Psoas muscle (tissue), 8 donors: ENCODE measurements around the gene AVEN. TPM values are rescaled to one million over a fixed set of nuclear protein-coding genes. Genes with fewer than 3 reads are reported as not detected.

Experiments used
- ATAC-seq, 4 donors: fragments of 200-7000 bp; cut with Tn5 transposase; one replicate each; pipeline ENCODE4 v1.9.1; 2020; ENCODE audit warnings: moderate library complexity in 3 of 4, mild to moderate bottlenecking in 2 of 4
- DNase-seq, 2 donors: peaks; one replicate each; pipeline ENCODE4 v3.0.0-alpha.2; 2020
- H3K27ac ChIP-seq: fragments of 200-600 bp; one replicate; pipeline ENCODE4 v1.8.0; 2022
- H3K27me3 ChIP-seq, 3 donors: fragments of 200-600 bp in 1 of 3; one replicate each; pipeline versions ENCODE4 v1.6.1 to v1.8.0; 2013 to 2022; ENCODE audit warnings: low read length in 2 of 3, mild to moderate bottlenecking in 2 of 3, moderate library complexity in 1 of 3; ENCODE audit not compliant: insufficient read depth in 3 of 3
- H3K36me3 ChIP-seq, 2 donors: fragments of 200-600 bp in 1 of 2; one replicate each; pipeline versions ENCODE4 v1.6.1 to v1.8.0; 2013 to 2022; ENCODE audit warnings: low read depth in 1 of 2, mild to moderate bottlenecking in 1 of 2, moderate library complexity in 1 of 2; ENCODE audit not compliant: insufficient read depth in 1 of 2
- H3K4me1 ChIP-seq: fragments of 200-600 bp; one replicate; pipeline ENCODE4 v1.8.0; 2022
- H3K4me3 ChIP-seq: fragments of 200-600 bp; one replicate; pipeline ENCODE4 v1.8.0; 2022; ENCODE audit warnings: mild to moderate bottlenecking
- H3K9me3 ChIP-seq: fragments of 200-600 bp; one replicate; pipeline ENCODE4 v1.8.0; 2022
- CTCF ChIP-seq: fragments of 200-600 bp; IDR thresholded peaks from one replicate; pipeline ENCODE4 v1.8.0; 2022; ENCODE audit warnings: antibody characterized with exemption
- WGBS, 3 donors: extraction: QIAGEN DNeasy Blood & Tissue Kit; methylation state at CpG; one replicate each; pipeline versions ENCODE4 v1.1.6 to v1.1.7; 2013; 5-methylcytosine and 5-hydroxymethylcytosine counted together
- intact Hi-C, 2 donors: fragments of 100-400 bp; cut with DNase I; formaldehyde crosslinking; loops; one replicate each; pipeline versions ENCODE4 v1.11.0 to v1.14.2; 2022
- polyA plus RNA-seq, 3 donors: library from polyadenylated mRNA; stranded (reverse); fragments of 200-250 nt; gene quantifications; one replicate each; pipeline ENCODE4 v1.2.3, GENCODE V29; 2013
- total RNA-seq, 4 donors: library from RNA; stranded (reverse); fragmentation: NEBNext Ultra II Directional in 2 of 4; extraction: Animal tissue kit (Norgen Biotek cat#: 25700) in 2 of 4; gene quantifications; one replicate each; pipeline versions ENCODE4 v1.2.1 to v1.2.4, GENCODE V29; 2021 to 2023
- donor health status: healthy with polysubstance abuse.
- donor health status: DM: no; HTN: no; CAD: no; lungs with moderate emphysema.
- donor health status: Bipolar disorder and iron deficiency.
- donor health status: healthy.
- donor health status: DM: yes; HTN: yes; CAD: no.
- donor health status: DM: no; HTN: no; CAD: no.
- donor health status: DM: no; HTN: no; CAD: no.
- donor health status: DM: yes; HTN: yes; CAD: no.

Gene AVEN
- total and polyA plus RNA-seq, 7 donors: 17.2 to 30.3 (median 22.3) TPM

GRCh38 chr15:34038023-34038870 is 757 bp downstream of the AVEN start:
- intact Hi-C loops: no loop called here
- WGBS, 3 donors: 0 to 2% (median 1%) methylated on average over 36 to 69 of the region's 70 CpGs

GRCh38 chr15:34031987-34032760 is 6.8 kb downstream of the AVEN start:
- intact Hi-C loops: no loop called here
- Histone ChIP-seq H3K4me1 (peaks cover 7% of the 10 kb centered on the region), H3K27me3 (no peaks in the 10 kb centered on the region), H3K36me3 (no peaks in the 10 kb centered on the region), H3K27ac (no peak overlapping the region), H3K4me3 (no peak overlapping the region), H3K9me3 (no peaks in the 10 kb centered on the region)
- DNase-seq (no peak), ATAC-seq (no peak)
- no peak for TF ChIP-seq CTCF
- WGBS, 3 donors: 81 to 91% (median 86%) methylated on average over 10 of the region's 10 CpGs

More at GRCh38 chr15:34038023-34038870, 757 bp downstream of the AVEN start:
- Histone ChIP-seq H3K9me3 (no peaks in the 10 kb centered on the region), H3K4me3 (peak overlapping the region; percentile 84), H3K4me1 (peaks cover 7% of the 10 kb centered on the region), H3K27me3 (no peaks in the 10 kb centered on the region), H3K36me3 (no peaks in the 10 kb centered on the region), H3K27ac (peak overlapping the region; percentile 91)
- ATAC-seq (peak; percentile 92 to 97 (median 95)), DNase-seq (peak; percentile 88 to 91)
- TF ChIP-seq CTCF: no peak

- H3K36me3 ChIP-seq: no peaks in the 10 kb centered on the region
- intact Hi-C loops: no loop called here
Observed at GRCh38 chr15:34027606-34028005, 11.4 kb downstream of the AVEN start.

GRCh38 chr15:34025252-34025651 is 13.8 kb downstream of the AVEN start:
- DNase-seq (no peak), ATAC-seq (no peak)
- TF ChIP-seq CTCF: no peak
- intact Hi-C loops: no loop called here
- no peaks in the 10 kb centered on the region for H3K27me3 ChIP-seq
- WGBS, 3 donors: 83 to 87% (median 85%) methylated on average over 3 of the region's 3 CpGs
- no peaks in the 10 kb centered on the region for H3K36me3 ChIP-seq
- H3K4me1 ChIP-seq: no peaks in the 10 kb centered on the region
- H3K27ac ChIP-seq: no peak overlapping the region
- no peaks in the 10 kb centered on the region for H3K9me3 ChIP-seq
- no peak overlapping the region for H3K4me3 ChIP-seq

More at GRCh38 chr15:34027606-34028005, 11.4 kb downstream of the AVEN start:
- TF ChIP-seq CTCF: no peak
- no peaks in the 10 kb centered on the region for H3K27me3 ChIP-seq
- ATAC-seq (no peak), DNase-seq (no peak)
- H3K27ac ChIP-seq: no peak overlapping the region
- H3K4me1 ChIP-seq: no peaks in the 10 kb centered on the region
- 42 to 50% (median 42%) methylated on average over 3 of the region's 3 CpGs for WGBS, 3 donors
- H3K9me3 ChIP-seq: no peaks in the 10 kb centered on the region
- no peak overlapping the region for H3K4me3 ChIP-seq
